Mesenchymal stem cell (in vitro differentiated cells and primary cell): Measurements from ENCODE around the gene TAF8.
A peak's percentile ranks its signal among the peaks of the same experiment; 100 is the strongest.

ENCODE experiments used
- DNase-seq: peaks from one replicate; pipeline ENCODE4 v3.0.0-alpha.2; 2013
- H2AFZ ChIP-seq: one replicate; pipeline ENCODE4 v1.6.1; 2013; ENCODE audit warnings: low read depth, mild to moderate bottlenecking, control low read depth, inconsistent platforms, low read length, moderate library complexity
- H2AK5ac ChIP-seq: 2 replicates; pipeline ENCODE4 v1.6.1; 2013; ENCODE audit warnings: low read length, moderate library complexity, mild to moderate bottlenecking, inconsistent platforms; ENCODE audit not compliant: severe bottlenecking
- H2BK120ac ChIP-seq: one replicate; pipeline ENCODE4 v1.6.1; 2013; ENCODE audit warnings: low read depth, mild to moderate bottlenecking, inconsistent platforms, low read length, moderate library complexity
- H2BK12ac ChIP-seq, 2 experiments: one replicate each; pipeline ENCODE4 v1.6.1; 2013; ENCODE audit warnings: inconsistent platforms in 2 of 2, low read length in 2 of 2, mild to moderate bottlenecking in 2 of 2, moderate library complexity in 2 of 2, control low read depth in 1 of 2
- H2BK15ac ChIP-seq: one replicate; pipeline ENCODE4 v1.6.1; 2013; ENCODE audit warnings: mild to moderate bottlenecking, low read depth, inconsistent platforms; ENCODE audit not compliant: poor library complexity, severe bottlenecking
- H2BK5ac ChIP-seq: 2 replicates; pipeline ENCODE4 v1.6.1; 2013; ENCODE audit warnings: low read depth, mild to moderate bottlenecking, low read length, control low read depth, inconsistent platforms; ENCODE audit not compliant: poor library complexity, severe bottlenecking
- H3K14ac ChIP-seq, 2 experiments: one replicate each; pipeline ENCODE4 v1.6.1; 2013; ENCODE audit warnings: inconsistent platforms in 2 of 2, low read length in 2 of 2, control low read depth in 1 of 2, mild to moderate bottlenecking in 1 of 2, moderate library complexity in 1 of 2
- H3K18ac ChIP-seq, 2 experiments: one replicate each; pipeline ENCODE4 v1.6.1; 2013; ENCODE audit warnings: inconsistent platforms in 2 of 2, low read length in 2 of 2, control low read depth in 1 of 2, low read depth in 1 of 2, mild to moderate bottlenecking in 1 of 2
- H3K23ac ChIP-seq, 2 experiments: one replicate each; pipeline ENCODE4 v1.6.1; 2013; ENCODE audit warnings: inconsistent platforms in 2 of 2, low read length in 2 of 2, mild to moderate bottlenecking in 2 of 2, moderate library complexity in 2 of 2, control low read depth in 1 of 2
- H3K27ac ChIP-seq: 2 replicates; pipeline ENCODE4 v1.5.1; 2013; ENCODE audit warnings: mild to moderate bottlenecking, moderate library complexity, low read length, control low read depth, inconsistent platforms; ENCODE audit not compliant: poor library complexity, severe bottlenecking
- H3K27me3 ChIP-seq, 2 experiments: 2 replicates each; pipeline versions ENCODE4 v1.6.1 to v1.7.0; 2013; ENCODE audit warnings: low read length in 2 of 2, mild to moderate bottlenecking in 2 of 2, moderate library complexity in 2 of 2, control low read depth in 1 of 2, inconsistent platforms in 1 of 2; ENCODE audit not compliant: control insufficient read depth in 1 of 2, insufficient read depth in 1 of 2
- H3K36me3 ChIP-seq, 2 experiments: 2 replicates each; pipeline versions ENCODE4 v1.6.1 to v1.7.0; 2013; ENCODE audit warnings: low read length in 2 of 2, control low read depth in 1 of 2, inconsistent platforms in 1 of 2, low read depth in 1 of 2, mild to moderate bottlenecking in 1 of 2; ENCODE audit not compliant: insufficient read depth in 2 of 2, control insufficient read depth in 1 of 2
- H3K4ac ChIP-seq, 2 experiments: one replicate each; pipeline ENCODE4 v1.6.1; 2013; ENCODE audit warnings: inconsistent platforms in 2 of 2, low read length in 2 of 2, mild to moderate bottlenecking in 2 of 2, moderate library complexity in 2 of 2, control low read depth in 1 of 2, low read depth in 1 of 2
- H3K4me1 ChIP-seq: 2 replicates; pipeline ENCODE4 v1.6.1; 2013; ENCODE audit warnings: low read depth, low read length, control low read depth; ENCODE audit not compliant: control insufficient read depth, insufficient read depth
- H3K4me2 ChIP-seq: 2 replicates; pipeline ENCODE4 v1.6.1; 2013; ENCODE audit warnings: low read length, mild to moderate bottlenecking, inconsistent platforms; ENCODE audit not compliant: poor library complexity, severe bottlenecking
- H3K4me3 ChIP-seq, 2 experiments: 2 replicates each; pipeline versions ENCODE4 v1.5.1 to v1.7.0; 2013; ENCODE audit warnings: low read length in 2 of 2, mild to moderate bottlenecking in 2 of 2, control low read depth in 1 of 2, low read depth in 1 of 2; ENCODE audit not compliant: insufficient read depth in 1 of 2
- H3K79me1 ChIP-seq: replicated peaks from 2 replicates; pipeline ENCODE4 v1.6.1; 2013; ENCODE audit warnings: mild to moderate bottlenecking, control low read depth, low read length, inconsistent platforms; ENCODE audit not compliant: poor library complexity, severe bottlenecking
- H3K9ac ChIP-seq: 2 replicates; pipeline ENCODE4 v1.7.0; 2013; ENCODE audit warnings: mild to moderate bottlenecking, low read length, moderate library complexity
- H3K9me3 ChIP-seq: 2 replicates; pipeline ENCODE4 v1.7.0; 2013; ENCODE audit warnings: mild to moderate bottlenecking, low read length; ENCODE audit not compliant: control insufficient read depth
- H4K8ac ChIP-seq: one replicate; pipeline ENCODE4 v1.6.1; 2013; ENCODE audit warnings: inconsistent platforms, mild to moderate bottlenecking, low read length, moderate library complexity
- H4K91ac ChIP-seq: one replicate; pipeline ENCODE4 v1.6.1; 2013; ENCODE audit warnings: mild to moderate bottlenecking, low read length, inconsistent platforms
- WGBS: methylation state at CpG from one replicate; pipeline ENCODE4 v1.1.7; 2013; ENCODE audit warnings: mixed read lengths; 5-methylcytosine and 5-hydroxymethylcytosine counted together

TAF8 gene

DNA sequence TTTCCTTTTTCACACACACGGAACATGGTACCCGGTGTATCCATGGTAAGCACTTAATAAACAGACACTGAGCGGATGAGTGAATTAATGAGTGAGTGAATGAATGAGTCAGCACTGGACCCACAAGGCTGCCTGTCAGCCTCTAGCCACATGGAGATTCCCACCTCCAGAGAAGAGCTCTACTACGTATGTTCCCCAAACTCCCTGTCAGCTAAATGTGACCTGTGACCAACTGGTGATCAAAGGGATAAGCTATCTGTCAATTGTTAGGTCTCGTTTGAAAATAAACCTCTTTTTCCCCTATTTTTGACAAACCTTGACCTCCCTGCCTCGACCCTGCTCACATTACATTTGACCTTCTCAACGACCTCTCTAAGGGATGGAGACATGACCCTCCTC is 24.5 kb upstream of the TAF8 start:
- no peak overlapping the region for H2BK5ac ChIP-seq
- no peak overlapping the region for H4K91ac ChIP-seq
- no peak overlapping the region for H3K4me2 ChIP-seq
- DNase-seq: no peak
- no peak overlapping the region for H3K9ac ChIP-seq
- H2AFZ ChIP-seq: no peak overlapping the region
- H2BK12ac ChIP-seq: no peak overlapping the region
- H3K14ac ChIP-seq: no peak overlapping the region
- H3K23ac ChIP-seq: no peak overlapping the region
- peaks cover 17% of the 10 kb centered on the region for H3K4me1 ChIP-seq
- no peak overlapping the region for H4K8ac ChIP-seq
- no peak overlapping the region for H3K4me3 ChIP-seq
- H3K9me3 ChIP-seq: no peaks in the 10 kb centered on the region
- H3K27ac ChIP-seq: no peak overlapping the region
- H2AK5ac ChIP-seq: no peak overlapping the region
- H3K27me3 ChIP-seq: no peaks in the 10 kb centered on the region
- H3K4ac ChIP-seq: no peak overlapping the region
- WGBS: 98% methylated on average over 4 of the region's 7 CpGs
- H3K36me3 ChIP-seq: peaks cover 0 to 2% of the 10 kb centered on the region in 2 experiments
- peaks cover 2% of the 10 kb centered on the region for H3K79me1 ChIP-seq
- H2BK120ac ChIP-seq: no peak overlapping the region
- no peak overlapping the region for H2BK15ac ChIP-seq
- H3K18ac ChIP-seq: no peak overlapping the region

DNA sequence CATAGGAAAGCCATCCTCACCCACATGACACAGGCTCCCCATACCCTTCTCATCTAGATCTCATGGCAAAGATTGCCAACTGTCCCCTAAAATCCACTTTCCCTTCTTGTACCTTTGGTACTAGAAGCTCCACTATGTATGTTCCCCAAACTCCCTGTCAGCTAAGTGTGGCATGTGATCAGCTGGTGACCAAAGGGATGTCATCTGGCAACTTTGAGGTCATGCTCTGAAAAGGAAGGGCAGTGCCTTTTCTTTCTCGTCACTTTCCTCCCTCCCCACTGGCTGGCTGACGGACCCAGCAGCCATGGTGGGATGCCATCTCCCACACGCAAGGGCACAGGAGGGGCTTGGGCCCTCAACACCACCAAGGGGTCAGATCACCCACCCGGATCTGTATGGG is 23.8 kb upstream of the TAF8 start:
- Histone ChIP-seq H3K27me3 (no peaks in the 10 kb centered on the region), H3K9ac (no peak overlapping the region), H3K9me3 (no peaks in the 10 kb centered on the region), H3K18ac (peak overlapping the region in 1 of 2 experiments; percentile 65), H2BK12ac (peak overlapping the region in 1 of 2 experiments; percentile 81), H2BK15ac (no peak overlapping the region), H2AFZ (no peak overlapping the region), H4K91ac (no peak overlapping the region), H4K8ac (peak overlapping the region; percentile 7), H2BK120ac (no peak overlapping the region), H3K4me1 (peaks cover 22% of the 10 kb centered on the region), H3K79me1 (peaks cover 2% of the 10 kb centered on the region), H3K27ac (no peak overlapping the region), H3K4me2 (no peak overlapping the region), H3K36me3 (peaks cover 0 to 2% of the 10 kb centered on the region in 2 experiments), H3K23ac (peak overlapping the region in 1 of 2 experiments; percentile 5), H3K14ac (no peak overlapping the region), H3K4ac (no peak overlapping the region), H2AK5ac (no peak overlapping the region), H2BK5ac (no peak overlapping the region), H3K4me3 (no peak overlapping the region)
- WGBS: 94% methylated on average over 4 of the region's 4 CpGs
- DNase-seq: no peak

DNA sequence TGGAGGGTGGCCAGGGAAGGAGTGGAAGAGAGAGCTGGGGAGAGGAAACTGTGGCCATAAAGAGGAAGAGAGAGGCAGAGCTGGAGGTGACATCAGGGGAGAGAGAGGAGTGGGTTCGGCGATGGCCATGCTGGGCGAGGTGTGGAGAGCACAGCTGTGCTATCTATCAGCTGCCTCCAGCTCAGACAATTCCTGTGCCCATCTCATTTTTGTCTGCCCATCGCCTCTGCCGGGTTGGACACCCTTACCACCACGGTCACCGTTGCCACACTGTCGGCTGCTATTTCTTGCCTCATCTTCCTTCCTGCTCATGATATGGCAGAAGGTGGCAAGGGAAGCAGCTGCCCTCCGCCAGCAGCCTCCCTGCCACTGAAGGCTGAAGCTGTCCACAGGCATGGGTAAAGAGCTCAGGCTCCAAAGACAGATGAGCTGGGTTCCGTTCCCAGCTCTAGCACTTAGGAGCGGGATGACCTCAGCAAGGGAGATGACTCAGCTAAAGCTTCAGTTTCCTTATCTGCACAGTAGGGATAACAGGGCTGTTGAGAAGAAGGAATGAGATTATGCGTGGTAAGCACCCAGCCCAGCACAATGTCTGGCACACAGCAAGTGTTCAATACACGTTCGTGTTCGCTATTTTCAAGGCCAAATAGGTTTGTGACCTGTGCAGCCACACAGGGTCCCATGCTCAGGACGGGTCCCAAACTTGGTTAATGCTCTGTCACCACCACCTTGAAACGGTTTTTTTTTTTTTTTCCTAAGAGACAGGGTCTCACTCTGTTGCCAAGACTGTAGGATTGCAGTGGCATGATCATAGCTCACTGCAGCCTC is 21.9 kb upstream of the TAF8 start:
- Histone ChIP-seq H3K9ac (no peak overlapping the region), H3K23ac (peak overlapping the region in 1 of 2 experiments; percentile 37), H2BK12ac (peak overlapping the region; percentile 54 to 69), H2AK5ac (peak overlapping the region; percentile 21), H2BK5ac (no peak overlapping the region), H3K9me3 (no peaks in the 10 kb centered on the region), H2BK120ac (peak overlapping the region; percentile 19), H3K18ac (peak overlapping the region; percentile 89 to 97), H4K91ac (peak overlapping the region; percentile 95), H3K4ac (peak overlapping the region; percentile 82 to 92), H3K4me3 (no peak overlapping the region), H3K4me1 (peaks cover 22% of the 10 kb centered on the region), H3K79me1 (peaks cover 6% of the 10 kb centered on the region), H3K27me3 (no peaks in the 10 kb centered on the region), H3K4me2 (no peak overlapping the region), H3K14ac (peak overlapping the region in 1 of 2 experiments; percentile 5), H3K36me3 (no peaks in the 10 kb centered on the region), H4K8ac (peak overlapping the region; percentile 87), H2BK15ac (peak overlapping the region; percentile 84), H2AFZ (no peak overlapping the region), H3K27ac (no peak overlapping the region)
- peak; percentile 96 for DNase-seq
- WGBS: 46% methylated on average over 17 of the region's 17 CpGs

DNA sequence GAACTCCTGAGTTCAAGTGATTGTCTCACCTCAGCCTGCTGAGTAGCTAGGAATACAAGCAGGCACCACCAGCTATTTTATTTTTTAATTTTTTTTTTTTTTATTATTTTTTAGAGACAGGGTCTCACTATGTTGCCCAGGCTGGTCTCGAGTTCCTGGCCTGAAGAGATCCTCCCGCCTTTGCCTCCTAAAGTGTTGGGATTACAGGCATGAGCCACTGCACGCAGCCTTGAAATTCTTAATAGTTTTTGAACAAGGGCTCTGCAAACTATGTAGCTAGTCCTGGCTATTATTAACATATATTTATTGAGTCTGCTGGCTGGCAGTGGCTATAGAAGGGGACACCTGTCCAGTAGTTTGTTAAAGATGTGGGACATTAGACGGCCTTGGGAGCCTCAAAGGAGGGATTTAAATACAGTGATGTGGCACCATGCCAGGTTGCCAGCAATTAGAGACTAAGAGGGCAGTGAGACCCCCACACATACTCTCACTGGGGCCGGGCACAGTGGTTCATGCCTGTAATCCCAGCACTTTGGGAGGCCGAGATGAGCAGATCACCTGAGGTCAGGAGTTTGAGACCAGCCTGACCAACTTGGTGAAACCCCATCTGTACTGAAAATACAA is 21.1 kb upstream of the TAF8 start:
- Histone ChIP-seq H4K91ac (peak overlapping the region; percentile 74), H3K9ac (no peak overlapping the region), H3K4me1 (peaks cover 22% of the 10 kb centered on the region), H2BK15ac (no peak overlapping the region), H3K27ac (no peak overlapping the region), H2BK120ac (peak overlapping the region; percentile 11), H3K23ac (no peak overlapping the region), H3K14ac (no peak overlapping the region), H3K9me3 (no peaks in the 10 kb centered on the region), H3K79me1 (peaks cover 6% of the 10 kb centered on the region), H2BK12ac (peak overlapping the region in 1 of 2 experiments; percentile 8), H2AK5ac (no peak overlapping the region), H2AFZ (no peak overlapping the region), H3K18ac (peak overlapping the region; percentile 83 to 87), H3K36me3 (no peaks in the 10 kb centered on the region), H3K27me3 (no peaks in the 10 kb centered on the region), H3K4me2 (no peak overlapping the region), H3K4me3 (no peak overlapping the region), H3K4ac (peak overlapping the region; percentile 27 to 59), H4K8ac (no peak overlapping the region), H2BK5ac (no peak overlapping the region)
- 94% methylated on average over 6 of the region's 6 CpGs for WGBS
- DNase-seq: no peak
